Neural crest cell (in vitro differentiated cells): ENCODE results near the gene ZFYVE9. TPM values are rescaled to one million over a fixed set of nuclear protein-coding genes. Genes with fewer than 3 reads are reported as not detected.
"Not testable (repeated sequence)": the region's sequence is repeated elsewhere in the genome, so short reads cannot be mapped to it uniquely, and the experiment has no call there.

Source experiments
- DNase-seq: peaks from one replicate; pipeline ENCODE4 v3.0.0; 2021; ENCODE audit warnings: low read depth, mixed read lengths, low spot score
- H3K27ac Mint-ChIP-seq: one replicate; pipeline ENCODE4 v1.8.0; 2021; ENCODE audit warnings: mild to moderate bottlenecking, mixed read lengths; ENCODE audit not compliant: unreplicated experiment
- H3K27me3 Mint-ChIP-seq: 2 replicates; pipeline ENCODE4 v1.8.0; 2021; ENCODE audit warnings: low read depth, mild to moderate bottlenecking, mixed read lengths
- H3K36me3 Mint-ChIP-seq: 2 replicates; pipeline ENCODE4 v1.8.0; 2021; ENCODE audit warnings: low read depth, mild to moderate bottlenecking, mixed read lengths
- H3K4me1 Mint-ChIP-seq: 2 replicates; pipeline ENCODE4 v1.8.0; 2021; ENCODE audit warnings: mixed read lengths
- H3K4me3 Mint-ChIP-seq: one replicate; pipeline ENCODE4 v1.8.0; 2021; ENCODE audit warnings: mild to moderate bottlenecking, mixed read lengths
- H3K9me3 Mint-ChIP-seq: 2 replicates; pipeline ENCODE4 v1.8.0; 2021; ENCODE audit warnings: mixed read lengths
- CTCF ChIP-seq: fragments of 200-600 bp; sonication (generic); conservative IDR thresholded peaks from 2 replicates; pipeline ENCODE4 v1.5.0; 2021; ENCODE audit warnings: antibody characterized with exemption, mild to moderate bottlenecking
- long read RNA-seq: library from polyadenylated mRNA; unstranded; transcript quantifications from one replicate; pipeline ENCODE4 v2.0.0, GENCODE V29; 2020
- total RNA-seq: library from RNA; stranded (reverse); gene quantifications from 2 replicates; pipeline ENCODE4 v1.2.1, GENCODE V29; 2021

The ZFYVE9 gene
- 28.0 and 29.7 TPM in 2 replicates for total RNA-seq
- long read RNA-seq, partial matches to known transcripts: 12 of 13 reads
- long read RNA-seq, other reads (novel, unspliced or antisense): 1 of 13 reads

GRCh38 chr1:52141513-52142219 is at the start of gene ZFYVE9:
TSS of gene ZFYVE9 (plus strand) at chr1:52142089. CDS start at chr1:52233207, 91,118 bp downstream.
- Mint-ChIP-seq H3K36me3 (no peaks in the 10 kb centered on the region), H3K9me3 (no peaks in the 10 kb centered on the region), H3K4me3 (peak within 1 kb of the TSS; percentile 91), H3K4me1 (peaks cover 23% of the 10 kb centered on the region), H3K27me3 (peaks cover 8% of the 10 kb centered on the region), H3K27ac (peak within 1 kb of the TSS; percentile 72)
- peak; percentile 77 for TF ChIP-seq CTCF
- peak; percentile 79 for DNase-seq

GRCh38 chr1:52094300-52094699 is 47.6 kb upstream of the ZFYVE9 start:
- peaks cover 15% of the 10 kb centered on the region for H3K27me3 Mint-ChIP-seq

GRCh38 chr1:52096216-52096615 is 45.7 kb upstream of the ZFYVE9 start:
- Mint-ChIP-seq H3K4me1 (peaks cover 13% of the 10 kb centered on the region), H3K9me3 (peaks cover 2% of the 10 kb centered on the region), H3K4me3 (no peak overlapping the region), H3K27ac (no peak overlapping the region), H3K27me3 (peaks cover 21% of the 10 kb centered on the region), H3K36me3 (peaks cover 3% of the 10 kb centered on the region)
- TF ChIP-seq CTCF: no peak
- DNase-seq: no peak

More at GRCh38 chr1:52094300-52094699, 47.6 kb upstream of the ZFYVE9 start:
- not testable (repeated sequence) for DNase-seq, H3K9me3 Mint-ChIP-seq, H3K4me3 Mint-ChIP-seq, H3K36me3 Mint-ChIP-seq, H3K27ac Mint-ChIP-seq
- H3K4me1 Mint-ChIP-seq: peaks cover 13% of the 10 kb centered on the region

GRCh38 chr1:52098139-52098871 is 43.6 kb upstream of the ZFYVE9 start:
- no peak for TF ChIP-seq CTCF
- Mint-ChIP-seq H3K27ac (no peak overlapping the region), H3K27me3 (peaks cover 29% of the 10 kb centered on the region), H3K9me3 (peaks cover 2% of the 10 kb centered on the region), H3K36me3 (no peaks in the 10 kb centered on the region), H3K4me1 (peaks cover 13% of the 10 kb centered on the region), H3K4me3 (peak overlapping the region; percentile 18)
- DNase-seq: peak; percentile 31

GRCh38 chr1:52102336-52103013 is 39.4 kb upstream of the ZFYVE9 start:
- DNase-seq: no peak
- no peaks in the 10 kb centered on the region for H3K36me3 Mint-ChIP-seq
- peaks cover 23% of the 10 kb centered on the region for H3K27me3 Mint-ChIP-seq
- no peak for TF ChIP-seq CTCF
- no peak overlapping the region for H3K4me3 Mint-ChIP-seq
- no peak overlapping the region for H3K27ac Mint-ChIP-seq
- H3K9me3 Mint-ChIP-seq: no peaks in the 10 kb centered on the region
- peaks cover 11% of the 10 kb centered on the region for H3K4me1 Mint-ChIP-seq
